Measurements from ENCODE around the gene CLTB. TPM values are rescaled to one million over a fixed set of nuclear protein-coding genes. Genes with fewer than 3 reads are reported as not detected.

Gene CLTB
- total and polyA plus RNA-seq, 10 of the 15 experiments (the other 5 are each of a cell fraction or from before 2014, with no cell fraction given): 1.6 to 52.8 (median 36.9) TPM

- peak in 1 of 2 experiments; percentile 88; a peak in 2 of 3 replicates for TF ChIP-seq EGR1 (IDR thresholded peaks at IDR 0.05; ENCODE audit: borderline replicate concordance in 1 of 2, low read depth in 2 of 2, low read length in 2 of 2)
- TF ChIP-seq ZNF592 (IDR thresholded peaks at IDR 0.05): peak; percentile 89
- TF ChIP-seq CTCF (IDR thresholded peaks at IDR 0.05 in 2 of 3, conservative IDR thresholded peaks at IDR 0.05 in 1 of 3; ENCODE audit: control insufficient read depth in 2 of 3, extremely low read depth in 1 of 3, insufficient read depth in 1 of 3, low read depth in 3 of 3, low read length in 3 of 3): peak; percentile 50 to 94 (median 69); a peak in 5 of 6 replicates
- TF ChIP-seq HDAC6 (IDR thresholded peaks at IDR 0.05; ENCODE audit: unreplicated experiment): no peak
- TF ChIP-seq TBL1XR1 (IDR thresholded peaks at IDR 0.05; ENCODE audit: low read depth, low read length): no peak
- TF ChIP-seq SREBF1 (IDR thresholded peaks at IDR 0.05; ENCODE audit: low read length): no peak
- no peak for TF ChIP-seq EED (IDR thresholded peaks at IDR 0.05; ENCODE audit: low read depth)
- peak; percentile 83 for TF ChIP-seq POLR2A (IDR thresholded peaks at IDR 0.05; ENCODE audit: low read depth, low read length)
- TF ChIP-seq ASH2L (IDR thresholded peaks at IDR 0.05; ENCODE audit: borderline replicate concordance, low read depth): peak; percentile 59; the same call in 1 of the 2 replicates
- no peak for TF ChIP-seq BRCA1 (IDR thresholded peaks at IDR 0.05; ENCODE audit: low read depth, low read length)
- no peak for TF ChIP-seq BCL3 (IDR thresholded peaks at IDR 0.05; ENCODE audit: borderline replicate concordance, insufficient read depth, low read depth, low read length, poor library complexity, severe bottlenecking)
- TF ChIP-seq SUPT20H (IDR thresholded peaks at IDR 0.05; ENCODE audit: borderline replicate concordance, control insufficient read depth, low read depth, low read length): no peak
- TF ChIP-seq BHLHE40 (IDR thresholded peaks at IDR 0.05; ENCODE audit: borderline replicate concordance in 1 of 2, low read depth in 2 of 2, low read length in 1 of 2): peak; percentile 62 to 81
- TF ChIP-seq ZNF207 (IDR thresholded peaks at IDR 0.05; ENCODE audit: borderline replicate concordance): 0 out of 2 replicates have a peak, but pooled peaks have one; percentile 33
- peak; percentile 79 for TF ChIP-seq RAD21 (IDR thresholded peaks at IDR 0.05; ENCODE audit: insufficient read depth, low read depth, low read length)
- no peak for TF ChIP-seq TCF7 (IDR thresholded peaks at IDR 0.05; ENCODE audit: borderline replicate concordance)
- TF ChIP-seq BACH1 (IDR thresholded peaks at IDR 0.05; ENCODE audit: borderline replicate concordance): peak; percentile 93
- peak; percentile 80 for TF ChIP-seq RELA (IDR thresholded peaks at IDR 0.05; ENCODE audit: borderline replicate concordance, partially characterized antibody)
Measured at GRCh38 chr5:176415952-176416924, at the start of gene CLTB (continued).

Measured in GM12878 (cell line).